DMS 273 (cell line): ENCODE measurements around the gene TSPAN18.

ENCODE experiments used
- DNase-seq: peaks from one replicate; lab custom pipeline; 2025; ENCODE audit not compliant: unreplicated experiment; lab: John Stamatoyannopoulos, UW

The TSPAN18 gene

GRCh38 chr11:44795803-44796535 lies 69.2 kb downstream of the TSPAN18 start:
- no peak for DNase-seq

GRCh38 chr11:44797051-44797450 lies 70.3 kb downstream of the TSPAN18 start:
- DNase-seq, result no peak

- no peak for DNase-seq
These were observed 71.3 kb downstream of the TSPAN18 start for GRCh38 chr11:44797886-44798606.

GRCh38 chr11:44798607-44798972 lies 71.8 kb downstream of the TSPAN18 start:
- DNase-seq, result no peak

- no peak for DNase-seq
These were observed 72.2 kb downstream of the TSPAN18 start for GRCh38 chr11:44799012-44799411.

GRCh38 chr11:44802347-44802746 lies 75.6 kb downstream of the TSPAN18 start:
- DNase-seq, result no peak

- DNase-seq, result no peak
These were observed 76.2 kb downstream of the TSPAN18 start for GRCh38 chr11:44803009-44803408.

- peak; percentile 26 for DNase-seq
These were observed 78.0 kb downstream of the TSPAN18 start for GRCh38 chr11:44804449-44805437.

GRCh38 chr11:44805596-44805995 lies 78.8 kb downstream of the TSPAN18 start:
- no peak for DNase-seq

- DNase-seq, result no peak
These were observed 81.4 kb downstream of the TSPAN18 start for GRCh38 chr11:44808053-44808753.

GRCh38 chr11:44809283-44809682 lies 82.5 kb downstream of the TSPAN18 start:
- no peak for DNase-seq

- peak; percentile 89 for DNase-seq
These were observed 85.2 kb downstream of the TSPAN18 start for GRCh38 chr11:44811841-44812448.

- DNase-seq, result no peak
These were observed 86.2 kb downstream of the TSPAN18 start for GRCh38 chr11:44812971-44813370.

- no peak for DNase-seq
These were observed 86.6 kb downstream of the TSPAN18 start for GRCh38 chr11:44813401-44813800.

- peak; percentile 53 for DNase-seq
These were observed 88.3 kb downstream of the TSPAN18 start for GRCh38 chr11:44814881-44815592.

- no peak for DNase-seq
These were observed 89.2 kb downstream of the TSPAN18 start for GRCh38 chr11:44815917-44816456.

- no peak for DNase-seq
These were observed 90.0 kb downstream of the TSPAN18 start for GRCh38 chr11:44816761-44817160.

- no peak for DNase-seq
These were observed 90.6 kb downstream of the TSPAN18 start for GRCh38 chr11:44817207-44817949.

GRCh38 chr11:44818110-44818509 lies 91.3 kb downstream of the TSPAN18 start:
- no peak for DNase-seq
